Liver (tissue), 9 donors: ENCODE results near the gene ITPRID2. TPM values are rescaled to one million over a fixed set of nuclear protein-coding genes. Genes with fewer than 3 reads are reported as not detected.

Experiments
- DNase-seq: peaks from one replicate; pipeline ENCODE4 v3.0.0-alpha.2; 2017; ENCODE audit warnings: low spot score
- H3K27ac ChIP-seq, 2 donors: one replicate each; pipeline ENCODE4 v1.7.0; 2013; ENCODE audit warnings: inconsistent platforms in 2 of 2, low read length in 2 of 2, control low read depth in 1 of 2, low read depth in 1 of 2, mild to moderate bottlenecking in 1 of 2
- H3K27me3 ChIP-seq, 4 donors: one replicate each; pipeline versions ENCODE4 v1.6.1 to v1.7.0; 2013; ENCODE audit warnings: low read length in 3 of 4, inconsistent platforms in 1 of 4, mild to moderate bottlenecking in 1 of 4, moderate library complexity in 1 of 4; ENCODE audit not compliant: control insufficient read depth in 4 of 4, insufficient read depth in 4 of 4
- H3K36me3 ChIP-seq, 4 donors: one replicate each; pipeline versions ENCODE4 v1.6.1 to v1.7.0; 2013; ENCODE audit warnings: low read length in 3 of 4, mild to moderate bottlenecking in 3 of 4, low read depth in 1 of 4, moderate library complexity in 1 of 4; ENCODE audit not compliant: control insufficient read depth in 4 of 4, insufficient read depth in 3 of 4
- H3K4me1 ChIP-seq, 4 donors: one replicate each; pipeline versions ENCODE4 v1.6.1 to v1.7.0; 2013; ENCODE audit warnings: low read length in 3 of 4, mild to moderate bottlenecking in 3 of 4, moderate library complexity in 1 of 4; ENCODE audit not compliant: control insufficient read depth in 4 of 4, insufficient read depth in 4 of 4
- H3K4me3 ChIP-seq, 3 donors: one replicate each; pipeline versions ENCODE4 v1.6.1 to v1.7.0; 2013; ENCODE audit warnings: low read length in 3 of 3, control low read depth in 1 of 3, low read depth in 1 of 3, mild to moderate bottlenecking in 1 of 3
- H3K9ac ChIP-seq, 2 donors: one replicate each; pipeline ENCODE4 v1.7.0; 2013; ENCODE audit warnings: low read length in 2 of 2, mild to moderate bottlenecking in 2 of 2, moderate library complexity in 2 of 2, control low read depth in 1 of 2, low read depth in 1 of 2
- H3K9me3 ChIP-seq, 4 donors: one replicate each; pipeline versions ENCODE4 v1.6.1 to v1.7.0; 2013; ENCODE audit warnings: low read length in 3 of 4; ENCODE audit not compliant: control insufficient read depth in 4 of 4
- EGR1 ChIP-seq, 2 donors: IDR thresholded peaks; 2 replicates each; pipeline ENCODE4 v1.6.1; 2016 to 2018; ENCODE audit warnings: antibody characterized with exemption in 2 of 2, low read depth in 2 of 2
- FOXA1 ChIP-seq: IDR thresholded peaks from 2 replicates; pipeline ENCODE4 v1.6.1; 2016; ENCODE audit warnings: antibody characterized with exemption
- FOXA2 ChIP-seq: IDR thresholded peaks from 2 replicates; pipeline ENCODE4 v1.6.1; 2016; ENCODE audit warnings: antibody characterized with exemption
- HNF4A ChIP-seq, 2 donors: conservative IDR thresholded peaks; 2 replicates each; pipeline ENCODE4 v1.6.1; 2016; ENCODE audit warnings: antibody characterized with exemption in 2 of 2, mild to moderate bottlenecking in 2 of 2
- HNF4G ChIP-seq: IDR thresholded peaks from 2 replicates; pipeline ENCODE4 v1.6.1; 2016; ENCODE audit warnings: antibody characterized with exemption
- JUND ChIP-seq, 2 donors: IDR thresholded peaks; 2 replicates each; pipeline ENCODE4 v1.6.1; 2016; ENCODE audit warnings: antibody characterized with exemption in 2 of 2
- NR2F2 ChIP-seq: IDR thresholded peaks from 2 replicates; pipeline ENCODE4 v1.6.1; 2016; ENCODE audit warnings: antibody characterized with exemption
- REST ChIP-seq: IDR thresholded peaks from 2 replicates; pipeline ENCODE4 v1.6.1; 2016; ENCODE audit warnings: antibody characterized with exemption, mild to moderate bottlenecking
- RXRA ChIP-seq, 2 donors: IDR thresholded peaks; 2 replicates each; pipeline ENCODE4 v1.6.1; 2017 to 2018; ENCODE audit warnings: antibody characterized with exemption in 2 of 2, mild to moderate bottlenecking in 1 of 2
- SP1 ChIP-seq: IDR thresholded peaks from 2 replicates; pipeline ENCODE4 v1.6.1; 2018; ENCODE audit warnings: antibody characterized with exemption, mild to moderate bottlenecking
- TAF1 ChIP-seq: conservative IDR thresholded peaks from 2 replicates; pipeline ENCODE4 v1.6.1; 2016; ENCODE audit warnings: antibody characterized with exemption, mild to moderate bottlenecking
- YY1 ChIP-seq: IDR thresholded peaks from 2 replicates; pipeline ENCODE4 v1.6.1; 2016; ENCODE audit warnings: antibody characterized with exemption, mild to moderate bottlenecking
- ZBTB33 ChIP-seq: IDR thresholded peaks from 2 replicates; pipeline ENCODE4 v1.6.1; 2016; ENCODE audit warnings: antibody characterized with exemption
- WGBS: extraction: QIAGEN DNeasy Blood & Tissue Kit; methylation state at CpG from one replicate; pipeline ENCODE4 v1.1.7; 2013; 5-methylcytosine and 5-hydroxymethylcytosine counted together
- polyA plus RNA-seq, 2 donors: library from polyadenylated mRNA; stranded (reverse) in 1 of 2; unstranded in 1 of 2; fragments of 200-250 nt in 1 of 2; fragments of >200 nt in 1 of 2; fragmentation: Nextera tagmentation in 1 of 2; extraction: Ambion mirVana in 1 of 2; gene quantifications; one replicate each; pipeline versions ENCODE4 v1.2.1 to v1.2.3, GENCODE V29; 2013 to 2015
- total RNA-seq, 2 donors: library from RNA; depleted of rRNA; stranded (reverse); fragments of >200 nt; gene quantifications; one replicate each; pipeline ENCODE4 v1.2.3, GENCODE V29; 2014
- TF ChIP-seq, protein P1 (sequence below): IDR thresholded peaks from 2 replicates; pipeline ENCODE4 v1.6.1; 2016; ENCODE audit warnings: antibody characterized with exemption
- TF ChIP-seq, protein P2 (sequence below): IDR thresholded peaks from 2 replicates; pipeline ENCODE4 v1.6.1; 2016; ENCODE audit warnings: antibody characterized with exemption
- TF ChIP-seq, protein P3 (sequence below): fragments of 150-350 bp; IDR thresholded peaks from 2 replicates; pipeline ENCODE4 v1.5.1; 2017; ENCODE audit warnings: improper control_type of control experiment, low read depth, low read length; ENCODE audit not compliant: missing input control
- donor health status: healthy.
- donor health status: healthy.
- donor health status: healthy.
- donor health status: healthy.
- donor health status: healthy.

ITPRID2 gene
- total and polyA plus RNA-seq, 4 donors, result 31.2 to 145 (median 55.1) TPM

- no peak overlapping the region for H3K4me3 ChIP-seq
- no peaks in the 10 kb centered on the region for H3K9me3 ChIP-seq
- peaks cover 5 to 30% (median 16%) of the 10 kb centered on the region in 4 donors for H3K4me1 ChIP-seq
- peak overlapping the region in 1 of 2 donors; percentile 26 for H3K27ac ChIP-seq
- DNase-seq, result no peak
- 54% methylated on average over 5 of the region's 5 CpGs for WGBS
- H3K9ac ChIP-seq, result no peak overlapping the region
- TF ChIP-seq REST (no peak), HNF4A (conservative IDR thresholded peaks at IDR 0.05) (peak in 1 of 2 donors; percentile 20), FOXA1 (no peak), ZBTB33 (no peak), RXRA (IDR thresholded peaks at IDR 0.05) (peak in 1 of 2 donors; percentile 8)
- no peaks in the 10 kb centered on the region for H3K27me3 ChIP-seq
- peaks cover 11 to 51% (median 40%) of the 10 kb centered on the region in 4 donors for H3K36me3 ChIP-seq
These were observed 25.5 kb downstream of the ITPRID2 start for GRCh38 chr2:181916726-181917718.

DNA sequence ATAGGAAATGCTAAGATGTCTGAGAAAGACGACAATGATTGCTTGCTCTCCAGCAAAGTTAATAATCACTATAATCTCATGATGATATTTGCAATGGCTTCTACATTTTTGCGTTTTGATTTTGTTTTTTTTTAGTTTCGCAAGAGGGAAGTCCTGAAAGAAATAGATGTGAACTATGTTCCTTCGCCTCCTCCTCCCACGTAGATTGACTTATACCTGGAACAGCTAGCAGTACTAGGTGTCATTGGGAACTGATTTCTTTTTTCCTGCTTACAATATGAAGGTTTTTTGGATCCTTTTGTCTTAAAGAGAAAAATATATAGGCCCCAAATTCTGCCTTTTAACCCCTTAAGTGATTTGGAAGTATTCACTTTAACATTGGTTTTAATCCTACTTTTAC, 26.7 kb downstream of the ITPRID2 start:
- H3K27ac ChIP-seq, result peak overlapping the region; percentile 46 to 55
- H3K9ac ChIP-seq, result no peak overlapping the region
- H3K4me1 ChIP-seq, result peaks cover 5 to 26% (median 13%) of the 10 kb centered on the region in 4 donors
- peaks cover 13 to 57% (median 43%) of the 10 kb centered on the region in 4 donors for H3K36me3 ChIP-seq
- no peaks in the 10 kb centered on the region for H3K27me3 ChIP-seq
- H3K9me3 ChIP-seq, result no peaks in the 10 kb centered on the region
- no peak for DNase-seq
- TF ChIP-seq ZBTB33 (no peak), TAF1 (no peak), NR2F2 (no peak), RXRA (IDR thresholded peaks at IDR 0.05) (peak in 1 of 2 donors; percentile 16), HNF4G (no peak), FOXA1 (no peak), SP1 (no peak), JUND (IDR thresholded peaks at IDR 0.05) (no peak), HNF4A (conservative IDR thresholded peaks at IDR 0.05) (peak in 1 of 2 donors; percentile 69), FOXA2 (no peak), EGR1 (IDR thresholded peaks at IDR 0.05; ENCODE audit: low read depth in 2 of 2) (peak in 1 of 2 donors; percentile 64), REST (peak; percentile 5), YY1 (peak; percentile 30)
- TF ChIP-seq, protein P1, sequence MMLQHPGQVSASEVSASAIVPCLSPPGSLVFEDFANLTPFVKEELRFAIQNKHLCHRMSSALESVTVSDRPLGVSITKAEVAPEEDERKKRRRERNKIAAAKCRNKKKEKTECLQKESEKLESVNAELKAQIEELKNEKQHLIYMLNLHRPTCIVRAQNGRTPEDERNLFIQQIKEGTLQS, result no peak
- TF ChIP-seq, protein P2, sequence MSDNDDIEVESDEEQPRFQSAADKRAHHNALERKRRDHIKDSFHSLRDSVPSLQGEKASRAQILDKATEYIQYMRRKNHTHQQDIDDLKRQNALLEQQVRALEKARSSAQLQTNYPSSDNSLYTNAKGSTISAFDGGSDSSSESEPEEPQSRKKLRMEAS, result no peak
- TF ChIP-seq, protein P3, sequence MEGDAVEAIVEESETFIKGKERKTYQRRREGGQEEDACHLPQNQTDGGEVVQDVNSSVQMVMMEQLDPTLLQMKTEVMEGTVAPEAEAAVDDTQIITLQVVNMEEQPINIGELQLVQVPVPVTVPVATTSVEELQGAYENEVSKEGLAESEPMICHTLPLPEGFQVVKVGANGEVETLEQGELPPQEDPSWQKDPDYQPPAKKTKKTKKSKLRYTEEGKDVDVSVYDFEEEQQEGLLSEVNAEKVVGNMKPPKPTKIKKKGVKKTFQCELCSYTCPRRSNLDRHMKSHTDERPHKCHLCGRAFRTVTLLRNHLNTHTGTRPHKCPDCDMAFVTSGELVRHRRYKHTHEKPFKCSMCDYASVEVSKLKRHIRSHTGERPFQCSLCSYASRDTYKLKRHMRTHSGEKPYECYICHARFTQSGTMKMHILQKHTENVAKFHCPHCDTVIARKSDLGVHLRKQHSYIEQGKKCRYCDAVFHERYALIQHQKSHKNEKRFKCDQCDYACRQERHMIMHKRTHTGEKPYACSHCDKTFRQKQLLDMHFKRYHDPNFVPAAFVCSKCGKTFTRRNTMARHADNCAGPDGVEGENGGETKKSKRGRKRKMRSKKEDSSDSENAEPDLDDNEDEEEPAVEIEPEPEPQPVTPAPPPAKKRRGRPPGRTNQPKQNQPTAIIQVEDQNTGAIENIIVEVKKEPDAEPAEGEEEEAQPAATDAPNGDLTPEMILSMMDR, result no peak
- 34% methylated on average over 5 of the region's 5 CpGs for WGBS
- H3K4me3 ChIP-seq, result no peak overlapping the region
